ENCODE measurements around the gene COL9A2.

The COL9A2 gene

DNA sequence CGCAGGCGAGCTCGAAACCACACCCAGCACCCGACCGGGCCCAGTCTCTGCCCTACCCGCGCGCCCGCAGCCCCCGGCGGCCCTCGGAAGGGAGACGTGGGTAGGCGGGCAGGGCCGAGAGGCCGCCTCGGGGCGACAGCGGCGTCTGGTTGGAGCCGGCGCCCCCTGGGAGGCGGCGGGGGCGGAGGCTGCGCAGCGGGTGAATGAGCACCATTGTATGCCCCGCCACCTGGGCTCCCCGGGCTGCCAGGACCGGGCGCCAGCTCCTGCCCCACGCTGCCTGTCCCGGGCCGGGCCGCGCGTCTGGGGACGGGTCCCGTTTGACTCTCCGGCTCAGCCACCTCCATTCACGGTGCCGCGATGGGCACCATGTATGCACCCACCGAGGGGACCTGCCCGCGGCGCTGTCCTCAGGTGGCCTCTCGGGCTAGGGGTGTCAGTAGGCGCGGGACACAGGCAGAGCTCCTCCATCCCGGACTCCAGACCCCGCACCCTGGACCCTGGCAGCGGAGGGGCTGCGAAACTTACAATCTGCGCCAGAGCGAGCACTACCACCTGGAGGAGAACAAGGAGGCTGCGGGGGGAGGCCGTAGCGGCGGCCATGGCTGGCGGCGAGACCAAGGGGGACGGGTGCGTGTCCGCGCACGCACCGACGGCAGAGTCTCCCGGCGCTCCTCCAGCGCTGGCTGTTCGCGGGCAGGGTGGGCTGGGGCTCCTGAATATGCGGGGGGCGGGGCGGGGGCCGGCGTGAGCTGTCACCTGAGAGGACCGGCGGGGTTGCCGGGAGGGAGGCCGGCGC lies at the start of gene COL9A2:
Gene COL9A2, minus strand, starts transcription at position 692 of the 799 bp plus-strand sequence. Its CDS starts 89 bp downstream, at position 603.
- H3K27ac ChIP-seq: no peak within 1 kb of the TSS
- no peaks in the 10 kb centered on the region for H3K36me3 ChIP-seq (ENCODE audit: control insufficient read depth, insufficient read depth, low read length)
- H3K4me2 ChIP-seq (ENCODE audit: low read length): peak within 1 kb of the TSS; percentile 62
- TF ChIP-seq, protein P1, sequence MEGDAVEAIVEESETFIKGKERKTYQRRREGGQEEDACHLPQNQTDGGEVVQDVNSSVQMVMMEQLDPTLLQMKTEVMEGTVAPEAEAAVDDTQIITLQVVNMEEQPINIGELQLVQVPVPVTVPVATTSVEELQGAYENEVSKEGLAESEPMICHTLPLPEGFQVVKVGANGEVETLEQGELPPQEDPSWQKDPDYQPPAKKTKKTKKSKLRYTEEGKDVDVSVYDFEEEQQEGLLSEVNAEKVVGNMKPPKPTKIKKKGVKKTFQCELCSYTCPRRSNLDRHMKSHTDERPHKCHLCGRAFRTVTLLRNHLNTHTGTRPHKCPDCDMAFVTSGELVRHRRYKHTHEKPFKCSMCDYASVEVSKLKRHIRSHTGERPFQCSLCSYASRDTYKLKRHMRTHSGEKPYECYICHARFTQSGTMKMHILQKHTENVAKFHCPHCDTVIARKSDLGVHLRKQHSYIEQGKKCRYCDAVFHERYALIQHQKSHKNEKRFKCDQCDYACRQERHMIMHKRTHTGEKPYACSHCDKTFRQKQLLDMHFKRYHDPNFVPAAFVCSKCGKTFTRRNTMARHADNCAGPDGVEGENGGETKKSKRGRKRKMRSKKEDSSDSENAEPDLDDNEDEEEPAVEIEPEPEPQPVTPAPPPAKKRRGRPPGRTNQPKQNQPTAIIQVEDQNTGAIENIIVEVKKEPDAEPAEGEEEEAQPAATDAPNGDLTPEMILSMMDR (IDR thresholded peaks at IDR 0.05): no peak
- peaks cover 4% of the 10 kb centered on the region for H3K27me3 ChIP-seq (ENCODE audit: control insufficient read depth, insufficient read depth, low read length)
- peak within 1 kb of the TSS; percentile 25 for H3K4me3 ChIP-seq (ENCODE audit: low read depth, low read length)
- no peaks in the 10 kb centered on the region for H3K9me3 ChIP-seq (ENCODE audit: control insufficient read depth, low read length)
- H3K79me2 ChIP-seq: no peaks in the 10 kb centered on the region
- no peaks in the 10 kb centered on the region for H3K4me1 ChIP-seq
- no peak within 1 kb of the TSS for H3K9ac ChIP-seq
- peak within 1 kb of the TSS; percentile 84 for H2AFZ ChIP-seq

DNA sequence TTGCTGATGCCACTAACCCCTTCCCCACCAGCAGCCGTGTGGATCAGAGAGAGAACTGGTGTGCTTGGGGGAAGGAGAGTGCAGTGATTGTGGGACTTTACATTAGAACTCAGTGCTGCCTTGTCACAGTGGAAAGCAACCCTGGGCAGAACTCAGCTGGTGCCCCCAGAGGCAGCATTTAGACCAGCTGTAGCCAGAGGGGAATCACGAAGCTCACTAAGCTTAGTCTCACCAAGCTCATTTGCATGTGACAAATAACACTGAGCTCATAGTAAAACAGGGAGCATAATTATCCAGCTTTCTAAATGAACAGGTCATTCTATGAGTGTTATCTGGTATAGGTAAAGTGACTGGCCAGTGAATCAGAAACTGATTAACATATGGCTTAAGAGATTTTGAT lies 46.6 kb upstream of the COL9A2 start:
- no peak overlapping the region for H3K4me2 ChIP-seq (ENCODE audit: low read length)
- H3K9ac ChIP-seq: no peak overlapping the region
- H3K79me2 ChIP-seq: no peaks in the 10 kb centered on the region
- H3K4me1 ChIP-seq: no peaks in the 10 kb centered on the region
- no peaks in the 10 kb centered on the region for H3K27me3 ChIP-seq (ENCODE audit: control insufficient read depth, insufficient read depth, low read length)
- H3K9me3 ChIP-seq (ENCODE audit: control insufficient read depth, low read length): no peaks in the 10 kb centered on the region
- no peak overlapping the region for H3K4me3 ChIP-seq (ENCODE audit: low read depth, low read length)
- TF ChIP-seq, protein P1 (IDR thresholded peaks at IDR 0.05): no peak
- H3K27ac ChIP-seq: no peak overlapping the region
- no peak overlapping the region for H2AFZ ChIP-seq
- no peaks in the 10 kb centered on the region for H3K36me3 ChIP-seq (ENCODE audit: control insufficient read depth, insufficient read depth, low read length)

DNA sequence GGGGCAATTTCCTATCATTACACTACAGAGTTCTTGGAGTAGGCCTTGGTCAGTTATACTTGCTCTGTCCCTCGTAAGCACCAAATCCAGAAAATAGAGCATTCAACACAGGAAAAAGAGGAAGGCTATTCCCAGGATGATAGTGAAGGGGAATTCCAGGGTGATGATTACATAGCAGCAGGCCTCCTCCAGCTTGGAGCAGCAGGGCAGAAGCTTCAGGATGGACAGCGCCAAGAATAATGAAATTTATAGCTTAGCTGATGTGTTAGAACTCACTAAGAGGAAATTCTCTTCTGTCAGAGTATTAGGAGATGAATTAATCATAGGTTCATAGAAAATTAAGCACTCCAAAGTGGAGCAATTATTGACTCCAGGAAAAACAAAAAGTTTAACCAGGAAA lies 45.6 kb upstream of the COL9A2 start:
- H3K9ac ChIP-seq: no peak overlapping the region
- H3K4me3 ChIP-seq (ENCODE audit: low read depth, low read length): no peak overlapping the region
- H3K36me3 ChIP-seq (ENCODE audit: control insufficient read depth, insufficient read depth, low read length): no peaks in the 10 kb centered on the region
- TF ChIP-seq, protein P1 (IDR thresholded peaks at IDR 0.05): no peak
- H2AFZ ChIP-seq: no peak overlapping the region
- H3K4me1 ChIP-seq: no peaks in the 10 kb centered on the region
- no peaks in the 10 kb centered on the region for H3K79me2 ChIP-seq
- no peak overlapping the region for H3K27ac ChIP-seq
- no peak overlapping the region for H3K4me2 ChIP-seq (ENCODE audit: low read length)
- H3K9me3 ChIP-seq (ENCODE audit: control insufficient read depth, low read length): peaks cover 4% of the 10 kb centered on the region
- H3K27me3 ChIP-seq (ENCODE audit: control insufficient read depth, insufficient read depth, low read length): no peaks in the 10 kb centered on the region

DNA sequence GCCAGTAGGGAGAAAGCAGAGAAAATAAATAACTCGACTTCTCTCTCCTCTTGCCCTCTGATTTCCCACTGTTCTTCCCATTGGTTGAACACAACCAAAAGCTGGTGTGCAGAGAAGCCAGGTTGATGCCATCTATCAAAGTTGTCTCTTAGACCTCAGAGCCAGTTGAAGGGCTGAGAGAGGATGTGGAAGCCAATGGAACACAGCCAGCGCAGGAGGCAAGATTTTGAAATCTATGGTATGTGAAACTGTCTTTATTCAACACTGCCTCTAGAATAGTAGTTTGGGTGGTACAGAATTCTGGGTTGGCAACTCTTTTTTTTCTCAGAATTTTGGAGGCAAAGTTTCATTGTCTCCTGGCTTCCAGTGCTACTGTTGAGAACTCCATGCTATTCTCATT lies 45.1 kb upstream of the COL9A2 start:
- Histone ChIP-seq H3K4me2 (ENCODE audit: low read length) (no peak overlapping the region), H3K27ac (no peak overlapping the region), H3K4me1 (no peaks in the 10 kb centered on the region), H3K36me3 (ENCODE audit: control insufficient read depth, insufficient read depth, low read length) (no peaks in the 10 kb centered on the region), H3K27me3 (ENCODE audit: control insufficient read depth, insufficient read depth, low read length) (no peaks in the 10 kb centered on the region), H2AFZ (no peak overlapping the region), H3K79me2 (no peaks in the 10 kb centered on the region), H3K9me3 (ENCODE audit: control insufficient read depth, low read length) (peaks cover 8% of the 10 kb centered on the region), H3K9ac (no peak overlapping the region), H3K4me3 (ENCODE audit: low read depth, low read length) (no peak overlapping the region)
- TF ChIP-seq, protein P1 (IDR thresholded peaks at IDR 0.05): no peak

DNA sequence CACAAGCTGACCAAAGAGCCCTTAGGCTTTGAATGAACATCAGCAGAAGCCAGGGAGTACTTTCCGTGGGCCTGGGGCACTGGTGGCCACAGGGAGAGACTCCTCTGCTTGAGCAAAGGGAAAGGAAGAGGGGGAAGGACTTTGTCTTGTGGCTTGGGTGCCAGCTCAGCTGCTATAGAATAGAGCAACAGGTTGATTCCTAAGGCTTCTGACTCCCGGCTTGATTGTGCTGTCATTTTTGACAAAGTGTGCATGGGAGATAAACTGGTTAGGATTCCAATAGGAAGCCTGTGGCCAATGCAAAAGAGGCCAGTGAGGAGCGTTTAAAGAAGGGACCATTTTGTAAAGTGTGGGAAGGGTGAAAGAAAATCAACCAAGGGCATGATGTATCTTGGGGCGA lies 44.6 kb upstream of the COL9A2 start:
- Histone ChIP-seq H3K79me2 (no peaks in the 10 kb centered on the region), H3K4me1 (no peaks in the 10 kb centered on the region), H3K27me3 (ENCODE audit: control insufficient read depth, insufficient read depth, low read length) (no peaks in the 10 kb centered on the region), H3K27ac (no peak overlapping the region), H3K36me3 (ENCODE audit: control insufficient read depth, insufficient read depth, low read length) (no peaks in the 10 kb centered on the region), H3K4me2 (ENCODE audit: low read length) (no peak overlapping the region), H3K4me3 (ENCODE audit: low read depth, low read length) (no peak overlapping the region), H3K9ac (no peak overlapping the region), H3K9me3 (ENCODE audit: control insufficient read depth, low read length) (peaks cover 8% of the 10 kb centered on the region), H2AFZ (no peak overlapping the region)
- TF ChIP-seq, protein P1 (IDR thresholded peaks at IDR 0.05): no peak
